Smooth muscle cell (in vitro differentiated cells): ENCODE results near the gene SWT1. TPM values are rescaled to one million over a fixed set of nuclear protein-coding genes. Genes with fewer than 3 reads are reported as not detected.

ENCODE experiments used
- DNase-seq: peaks from one replicate; lab custom pipeline; 2025; ENCODE audit not compliant: unreplicated experiment; lab: John Stamatoyannopoulos, UW
- H2AFZ ChIP-seq: fragments of 200-600 bp; sonication (generic); 2 replicates; pipeline ENCODE4 v1.6.0; 2016; ENCODE audit warnings: antibody characterized with exemption, low read depth, mild to moderate bottlenecking
- H3F3A ChIP-seq: fragments of 200-600 bp; sonication (generic); 2 replicates; pipeline ENCODE4 v1.6.0; 2017; ENCODE audit warnings: antibody characterized with exemption, low read depth
- H3K27ac ChIP-seq: fragments of 200-600 bp; sonication (generic); 2 replicates; pipeline ENCODE4 v1.5.1; 2016; ENCODE audit warnings: low read depth, mild to moderate bottlenecking
- H3K27me3 ChIP-seq: fragments of 200-600 bp; sonication (generic); 2 replicates; pipeline ENCODE4 v1.6.1; 2016; ENCODE audit warnings: low read depth, mild to moderate bottlenecking
- H3K36me3 ChIP-seq: fragments of 200-600 bp; sonication (generic); 2 replicates; pipeline ENCODE4 v1.5.1; 2016; ENCODE audit warnings: low read depth
- H3K4me1 ChIP-seq: fragments of 200-600 bp; sonication (generic); 2 replicates; pipeline ENCODE4 v1.5.1; 2016; ENCODE audit warnings: low read depth
- H3K4me2 ChIP-seq: fragments of 200-600 bp; sonication (generic); 2 replicates; pipeline ENCODE4 v1.6.0; 2016; ENCODE audit warnings: mild to moderate bottlenecking
- H3K4me3 ChIP-seq: fragments of 200-600 bp; sonication (generic); 2 replicates; pipeline ENCODE4 v1.5.1; 2016; ENCODE audit warnings: mild to moderate bottlenecking
- H3K79me2 ChIP-seq: fragments of 200-600 bp; sonication (generic); 2 replicates; pipeline ENCODE4 v1.6.0; 2016; ENCODE audit warnings: low read depth, mild to moderate bottlenecking
- H3K9ac ChIP-seq: fragments of 200-600 bp; sonication (generic); 2 replicates; pipeline ENCODE4 v1.6.0; 2016; ENCODE audit warnings: low read depth
- H3K9me3 ChIP-seq: fragments of 200-600 bp; sonication (generic); replicated peaks from 2 replicates; pipeline ENCODE4 v1.5.1; 2016; ENCODE audit warnings: low read depth
- H4K20me1 ChIP-seq: fragments of 200-600 bp; sonication (generic); 2 replicates; pipeline ENCODE4 v1.6.0; 2016; ENCODE audit warnings: low read depth
- polyA plus RNA-seq: library from polyadenylated mRNA; unstranded; fragments of >200 nt; fragmentation: Nextera tagmentation; extraction: Ambion mirVana; gene quantifications from 2 replicates; pipeline ENCODE4 v1.2.1, GENCODE V29; 2016
- small RNA-seq: library from RNA; depleted of rRNA; stranded (forward); fragments of <200 nt; gene quantifications from one replicate; pipeline ENCODE3, GENCODE V24; 2014
- total RNA-seq: library from RNA; depleted of rRNA; stranded (reverse); fragments of >200 nt; gene quantifications from 2 replicates; pipeline ENCODE4 v1.2.3, GENCODE V29; 2014
- TF ChIP-seq, protein P1 (sequence below): fragments of 200-600 bp; sonication (generic); IDR thresholded peaks from 2 replicates; pipeline ENCODE4 v1.5.1; 2017; ENCODE audit warnings: borderline replicate concordance, mild to moderate bottlenecking, antibody characterized with exemption; ENCODE audit not compliant: insufficient read depth, poor library complexity, severe bottlenecking

The SWT1 gene
- total and polyA plus RNA-seq, 2 experiments from 2014 or later = 1.7 to 11.2 TPM

DNA sequence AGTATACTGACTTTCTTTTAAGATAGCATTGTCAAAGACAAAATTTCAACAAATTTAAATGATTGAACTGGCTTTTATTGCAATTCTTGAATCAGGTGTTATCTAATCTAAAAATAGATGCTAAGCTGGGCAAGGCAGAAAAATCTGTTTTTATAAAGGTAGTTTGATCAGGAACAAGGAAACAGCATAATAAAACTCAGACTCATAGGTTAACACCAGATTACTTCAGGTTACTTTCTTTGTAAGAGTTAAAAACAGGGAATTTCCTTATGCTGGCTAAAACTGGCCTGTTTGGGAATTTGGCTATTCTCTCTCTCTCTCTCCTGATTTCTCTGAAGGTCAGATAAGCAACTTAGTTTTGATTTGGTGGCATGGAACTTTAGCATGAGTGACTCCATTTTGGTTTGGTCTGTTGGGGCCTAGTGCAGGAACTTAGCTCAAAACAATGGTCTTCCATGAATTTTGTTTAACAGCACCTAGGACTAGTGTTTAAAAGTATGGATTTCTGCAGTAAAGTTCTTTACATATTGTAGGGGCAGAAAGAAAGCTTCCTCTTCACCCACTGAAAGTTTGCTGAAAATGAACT lies 184.3 kb downstream of the SWT1 start:
- Histone ChIP-seq H3K4me3 (no peak overlapping the region), H3K9me3 (no peaks in the 10 kb centered on the region), H3F3A (no peaks in the 10 kb centered on the region), H3K27ac (no peak overlapping the region), H3K9ac (no peak overlapping the region), H3K27me3 (no peaks in the 10 kb centered on the region), H3K79me2 (no peaks in the 10 kb centered on the region), H2AFZ (no peak overlapping the region), H3K4me2 (no peak overlapping the region), H3K4me1 (peaks cover 7% of the 10 kb centered on the region), H4K20me1 (no peaks in the 10 kb centered on the region), H3K36me3 (no peaks in the 10 kb centered on the region)
- TF ChIP-seq, protein P1, sequence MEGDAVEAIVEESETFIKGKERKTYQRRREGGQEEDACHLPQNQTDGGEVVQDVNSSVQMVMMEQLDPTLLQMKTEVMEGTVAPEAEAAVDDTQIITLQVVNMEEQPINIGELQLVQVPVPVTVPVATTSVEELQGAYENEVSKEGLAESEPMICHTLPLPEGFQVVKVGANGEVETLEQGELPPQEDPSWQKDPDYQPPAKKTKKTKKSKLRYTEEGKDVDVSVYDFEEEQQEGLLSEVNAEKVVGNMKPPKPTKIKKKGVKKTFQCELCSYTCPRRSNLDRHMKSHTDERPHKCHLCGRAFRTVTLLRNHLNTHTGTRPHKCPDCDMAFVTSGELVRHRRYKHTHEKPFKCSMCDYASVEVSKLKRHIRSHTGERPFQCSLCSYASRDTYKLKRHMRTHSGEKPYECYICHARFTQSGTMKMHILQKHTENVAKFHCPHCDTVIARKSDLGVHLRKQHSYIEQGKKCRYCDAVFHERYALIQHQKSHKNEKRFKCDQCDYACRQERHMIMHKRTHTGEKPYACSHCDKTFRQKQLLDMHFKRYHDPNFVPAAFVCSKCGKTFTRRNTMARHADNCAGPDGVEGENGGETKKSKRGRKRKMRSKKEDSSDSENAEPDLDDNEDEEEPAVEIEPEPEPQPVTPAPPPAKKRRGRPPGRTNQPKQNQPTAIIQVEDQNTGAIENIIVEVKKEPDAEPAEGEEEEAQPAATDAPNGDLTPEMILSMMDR = no peak
- DNase-seq = no peak

Small RNAs within 50 kb of the gene (small RNA-seq; reads per million reads assigned to genes)
- not detected for gene RF00019

Other genes with a start within 250 kb of the SWT1 start
- 10.7 and 14.0 TPM in 2 replicates for gene NIBAN1, start 182.7 kb upstream of the SWT1 start, total RNA-seq
- gene NIBAN1, start 182.7 kb upstream of the SWT1 start, polyA plus RNA-seq = 7.3 and 8.5 TPM in 2 replicates
- 40.8 and 41.2 TPM in 2 replicates for gene RNF2, start 111.6 kb upstream of the SWT1 start, total RNA-seq
- 18.7 and 34.6 TPM in 2 replicates for gene RNF2, start 111.6 kb upstream of the SWT1 start, polyA plus RNA-seq
- gene TRMT1L, start 214 bp upstream of the SWT1 start, total RNA-seq = 33.4 and 40.1 TPM in 2 replicates
- gene TRMT1L, start 214 bp upstream of the SWT1 start, polyA plus RNA-seq = 17.2 and 18.3 TPM in 2 replicates
- gene IVNS1ABP, start 160.1 kb downstream of the SWT1 start, total RNA-seq = 315 and 398 TPM in 2 replicates
- 128 and 260 TPM in 2 replicates for gene IVNS1ABP, start 160.1 kb downstream of the SWT1 start, polyA plus RNA-seq